Measurements from ENCODE around the gene PNPLA7. TPM values are rescaled to one million over a fixed set of nuclear protein-coding genes. Genes with fewer than 3 reads are reported as not detected.
"Not testable (repeated sequence)": the region's sequence is repeated elsewhere in the genome, so short reads cannot be mapped to it uniquely, and the experiment has no call there.

The PNPLA7 gene
- total RNA-seq, 2 donors from 2014 or later, result 3.2 to 4.6 TPM

GRCh38 chr9:137458194-137459151 lies 91.7 kb downstream of the PNPLA7 start:
- intact Hi-C loops (cut with DNase I), result no loop called here

GRCh38 chr9:137457406-137458193 lies 92.6 kb downstream of the PNPLA7 start:
- DNase-seq (ENCODE audit: low spot score), result peak; percentile 81
- intact Hi-C loops (cut with DNase I), result no loop called here

More at GRCh38 chr9:137458194-137459151, 91.7 kb downstream of the PNPLA7 start:
- peak; percentile 83 for DNase-seq (ENCODE audit: low spot score)

- intact Hi-C loops (cut with DNase I), result no loop called here
- peak; percentile 69 for DNase-seq (ENCODE audit: low spot score)
Observed at GRCh38 chr9:137456864-137457405, 93.3 kb downstream of the PNPLA7 start.

GRCh38 chr9:137456061-137456863 lies 93.9 kb downstream of the PNPLA7 start:
- DNase-seq (ENCODE audit: low spot score), result peak; percentile 58
- intact Hi-C loops (cut with DNase I), result no loop called here

- intact Hi-C loops (cut with DNase I), result no loop called here
- DNase-seq (ENCODE audit: low spot score), result peak; percentile 72
Observed at GRCh38 chr9:137455359-137455991, 94.7 kb downstream of the PNPLA7 start.

- intact Hi-C loops (cut with DNase I), result no loop called here
- DNase-seq (ENCODE audit: low spot score), result peak; percentile 86
Observed at GRCh38 chr9:137454597-137455358, 95.4 kb downstream of the PNPLA7 start.

GRCh38 chr9:137454145-137454596 lies 96.0 kb downstream of the PNPLA7 start:
- peak; percentile 90 for DNase-seq (ENCODE audit: low spot score)
- intact Hi-C loops (cut with DNase I), result no loop called here

GRCh38 chr9:137453643-137454081 lies 96.5 kb downstream of the PNPLA7 start:
- DNase-seq (ENCODE audit: low spot score), result peak; percentile 94
- intact Hi-C loops (cut with DNase I), result no loop called here

GRCh38 chr9:137452761-137453642 lies 97.2 kb downstream of the PNPLA7 start:
- peak; percentile 84 for DNase-seq (ENCODE audit: low spot score)
- intact Hi-C loops (cut with DNase I), result no loop called here

- intact Hi-C loops (cut with DNase I), result no loop called here
- peak; percentile 75 for DNase-seq (ENCODE audit: low spot score)
Observed at GRCh38 chr9:137452006-137452760, 98.0 kb downstream of the PNPLA7 start.

- intact Hi-C loops (cut with DNase I), result not testable (repeated sequence)
Observed at GRCh38 chr9:137451264-137452005, 98.8 kb downstream of the PNPLA7 start.

GRCh38 chr9:137450539-137451222 lies 99.5 kb downstream of the PNPLA7 start:
- DNase-seq (ENCODE audit: low spot score); intact Hi-C loops (cut with DNase I): not testable (repeated sequence)

More at GRCh38 chr9:137451264-137452005, 98.8 kb downstream of the PNPLA7 start:
- DNase-seq (ENCODE audit: low spot score), result peak; percentile 42

GRCh38 chr9:137449931-137450538 lies 100.2 kb downstream of the PNPLA7 start:
- DNase-seq (ENCODE audit: low spot score), result peak; percentile 64
- intact Hi-C loops (cut with DNase I), result loop anchor here in 1 of 2 donors (5.0 kb wide), 1 partner anchor 398 kb away; the partner anchor contains the start of gene ENTPD2
